SK-N-SH treated with all-trans-retinoic acid at 6 μM for 48 hours (cell line): ENCODE results near the gene GOLGA3.

Source experiments
- ARNTL ChIP-seq: fragments of 450-650 bp; formaldehyde crosslinking; IDR thresholded peaks from 2 replicates; pipeline ENCODE4 v1.5.0; 2020; ENCODE audit warnings: low read depth, mild to moderate bottlenecking, moderate library complexity, borderline replicate concordance
- ESRRG ChIP-seq: fragments of 250-450 bp; sonication (Bioruptor Pico); IDR thresholded peaks from 2 replicates; pipeline ENCODE4 v1.6.1; 2021; ENCODE audit warnings: mild to moderate bottlenecking
- ISL1 ChIP-seq: fragments of 250-450 bp; sonication (Bioruptor Pico); IDR thresholded peaks from 2 replicates; pipeline ENCODE4 v2.1.2; 2022; ENCODE audit warnings: mild to moderate bottlenecking, moderate library complexity
- TCF4 ChIP-seq: fragments of 250-450 bp; sonication (Bioruptor Pico); IDR thresholded peaks from 2 replicates; pipeline ENCODE4 v1.8.0; 2021; ENCODE audit warnings: mild to moderate bottlenecking, moderate library complexity, borderline replicate concordance
- TOX ChIP-seq: fragments of 250-450 bp; sonication (Bioruptor Pico); IDR thresholded peaks from 2 replicates; pipeline ENCODE4 v1.8.0; 2021; ENCODE audit warnings: mild to moderate bottlenecking, moderate library complexity, borderline replicate concordance
- ZC3H10 ChIP-seq: fragments of 250-450 bp; sonication (Bioruptor Pico); IDR thresholded peaks from 2 replicates; pipeline ENCODE4 v1.5.1; 2021; ENCODE audit warnings: mild to moderate bottlenecking, moderate library complexity
- ZFP3 ChIP-seq: fragments of 250-450 bp; sonication (Bioruptor Pico); IDR thresholded peaks from 2 replicates; pipeline ENCODE4 v1.5.0; 2020; ENCODE audit warnings: mild to moderate bottlenecking, moderate library complexity
- ZNF565 ChIP-seq: fragments of 450-650 bp; formaldehyde crosslinking; conservative IDR thresholded peaks from 2 replicates; pipeline ENCODE4 v1.5.0; 2020; ENCODE audit warnings: low read depth, mild to moderate bottlenecking, moderate library complexity
- ZNF8 ChIP-seq: fragments of 450-650 bp; formaldehyde crosslinking; IDR thresholded peaks from 2 replicates; pipeline ENCODE4 v1.5.0; 2020; ENCODE audit warnings: mild to moderate bottlenecking, moderate library complexity
- TF ChIP-seq, protein P1 (sequence below): fragments of 250-450 bp; sonication (Bioruptor Pico); IDR thresholded peaks from 2 replicates; pipeline ENCODE4 v1.5.1; 2021; ENCODE audit warnings: mild to moderate bottlenecking, moderate library complexity
- TF ChIP-seq, protein P2 (sequence below): fragments of 250-450 bp; sonication (Bioruptor Pico); IDR thresholded peaks from 2 replicates; pipeline ENCODE4 v1.5.1; 2020; ENCODE audit warnings: low read depth, mild to moderate bottlenecking, moderate library complexity
- TF ChIP-seq, protein P3 (sequence below): fragments of 250-450 bp; sonication (Bioruptor Pico); IDR thresholded peaks from 2 replicates; pipeline ENCODE4 v1.8.0; 2020; ENCODE audit warnings: mild to moderate bottlenecking, moderate library complexity, borderline replicate concordance

DNA sequence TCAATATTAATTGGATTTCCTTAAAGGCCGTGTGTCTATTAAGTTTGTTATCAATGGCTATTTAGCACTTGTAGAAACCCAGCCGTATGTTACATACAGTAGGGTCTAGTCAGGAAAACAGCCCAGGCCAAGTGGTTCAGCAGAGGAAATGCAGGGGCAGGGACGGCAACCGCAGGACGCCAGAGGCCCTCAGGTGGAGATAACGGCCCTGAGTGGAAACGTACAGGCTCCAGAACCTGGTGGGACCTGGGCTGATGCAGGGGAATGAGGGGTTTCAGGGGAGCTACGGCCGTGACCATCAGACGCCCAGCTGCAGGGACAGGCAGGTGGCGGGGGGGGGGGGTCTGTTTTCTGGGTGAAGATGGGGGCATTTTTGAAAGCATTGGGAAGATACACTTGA, 63.3 kb downstream of the GOLGA3 start:
- no peak for TF ChIP-seq ISL1 (CRISPR knock-in tag)
- TF ChIP-seq, protein P1, sequence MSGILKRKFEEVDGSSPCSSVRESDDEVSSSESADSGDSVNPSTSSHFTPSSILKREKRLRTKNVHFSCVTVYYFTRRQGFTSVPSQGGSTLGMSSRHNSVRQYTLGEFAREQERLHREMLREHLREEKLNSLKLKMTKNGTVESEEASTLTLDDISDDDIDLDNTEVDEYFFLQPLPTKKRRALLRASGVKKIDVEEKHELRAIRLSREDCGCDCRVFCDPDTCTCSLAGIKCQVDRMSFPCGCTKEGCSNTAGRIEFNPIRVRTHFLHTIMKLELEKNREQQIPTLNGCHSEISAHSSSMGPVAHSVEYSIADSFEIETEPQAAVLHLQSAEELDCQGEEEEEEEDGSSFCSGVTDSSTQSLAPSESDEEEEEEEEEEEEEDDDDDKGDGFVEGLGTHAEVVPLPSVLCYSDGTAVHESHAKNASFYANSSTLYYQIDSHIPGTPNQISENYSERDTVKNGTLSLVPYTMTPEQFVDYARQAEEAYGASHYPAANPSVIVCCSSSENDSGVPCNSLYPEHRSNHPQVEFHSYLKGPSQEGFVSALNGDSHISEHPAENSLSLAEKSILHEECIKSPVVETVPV (CRISPR knock-in tag) = no peak
- TF ChIP-seq, protein P2, sequence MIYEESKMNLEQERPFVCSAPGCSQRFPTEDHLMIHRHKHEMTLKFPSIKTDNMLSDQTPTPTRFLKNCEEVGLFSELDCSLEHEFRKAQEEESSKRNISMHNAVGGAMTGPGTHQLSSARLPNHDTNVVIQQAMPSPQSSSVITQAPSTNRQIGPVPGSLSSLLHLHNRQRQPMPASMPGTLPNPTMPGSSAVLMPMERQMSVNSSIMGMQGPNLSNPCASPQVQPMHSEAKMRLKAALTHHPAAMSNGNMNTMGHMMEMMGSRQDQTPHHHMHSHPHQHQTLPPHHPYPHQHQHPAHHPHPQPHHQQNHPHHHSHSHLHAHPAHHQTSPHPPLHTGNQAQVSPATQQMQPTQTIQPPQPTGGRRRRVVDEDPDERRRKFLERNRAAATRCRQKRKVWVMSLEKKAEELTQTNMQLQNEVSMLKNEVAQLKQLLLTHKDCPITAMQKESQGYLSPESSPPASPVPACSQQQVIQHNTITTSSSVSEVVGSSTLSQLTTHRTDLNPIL (CRISPR knock-in tag) = no peak
- TF ChIP-seq ESRRG (CRISPR knock-in tag) = no peak
- no peak for TF ChIP-seq ZC3H10 (CRISPR knock-in tag)
- no peak for TF ChIP-seq ARNTL (CRISPR knock-in tag)
- TF ChIP-seq, protein P3, sequence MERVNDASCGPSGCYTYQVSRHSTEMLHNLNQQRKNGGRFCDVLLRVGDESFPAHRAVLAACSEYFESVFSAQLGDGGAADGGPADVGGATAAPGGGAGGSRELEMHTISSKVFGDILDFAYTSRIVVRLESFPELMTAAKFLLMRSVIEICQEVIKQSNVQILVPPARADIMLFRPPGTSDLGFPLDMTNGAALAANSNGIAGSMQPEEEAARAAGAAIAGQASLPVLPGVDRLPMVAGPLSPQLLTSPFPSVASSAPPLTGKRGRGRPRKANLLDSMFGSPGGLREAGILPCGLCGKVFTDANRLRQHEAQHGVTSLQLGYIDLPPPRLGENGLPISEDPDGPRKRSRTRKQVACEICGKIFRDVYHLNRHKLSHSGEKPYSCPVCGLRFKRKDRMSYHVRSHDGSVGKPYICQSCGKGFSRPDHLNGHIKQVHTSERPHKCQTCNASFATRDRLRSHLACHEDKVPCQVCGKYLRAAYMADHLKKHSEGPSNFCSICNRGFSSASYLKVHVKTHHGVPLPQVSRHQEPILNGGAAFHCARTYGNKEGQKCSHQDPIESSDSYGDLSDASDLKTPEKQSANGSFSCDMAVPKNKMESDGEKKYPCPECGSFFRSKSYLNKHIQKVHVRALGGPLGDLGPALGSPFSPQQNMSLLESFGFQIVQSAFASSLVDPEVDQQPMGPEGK = no peak
- no peak for TF ChIP-seq TCF4 (CRISPR knock-in tag)
- TF ChIP-seq ZFP3 (CRISPR knock-in tag) = no peak
- TF ChIP-seq ZNF8 (CRISPR knock-in tag) = no peak
- TF ChIP-seq ZNF565 = no peak
- no peak for TF ChIP-seq TOX (CRISPR knock-in tag)
